GM23338 (cell line): ENCODE data around the gene TTC28. TPM values are rescaled to one million over a fixed set of nuclear protein-coding genes. Genes with fewer than 3 reads are reported as not detected.

Experiments
- ATAC-seq: fragments of 200-7000 bp; cut with Tn5 transposase; 3 replicates; pipeline ENCODE4 v1.9.1; 2020
- DNase-seq: peaks from one replicate; pipeline ENCODE4 v3.0.0-alpha.2; 2015; ENCODE audit warnings: low spot score
- H2AFZ ChIP-seq: fragments of 200-600 bp; sonication (generic); 2 replicates; pipeline ENCODE4 v1.8.0; 2016; ENCODE audit warnings: antibody characterized with exemption, mild to moderate bottlenecking, moderate library complexity
- H3F3A ChIP-seq: fragments of 200-600 bp; sonication (generic); replicated peaks from 2 replicates; pipeline ENCODE4 v1.8.0; 2017; ENCODE audit warnings: antibody characterized with exemption, mixed run types, low read depth
- H3K27ac ChIP-seq: fragments of 200-600 bp; sonication (generic); 2 replicates; pipeline ENCODE4 v1.6.1; 2016; ENCODE audit warnings: low read depth
- H3K27me3 ChIP-seq: fragments of 200-600 bp; sonication (generic); 2 replicates; pipeline ENCODE4 v1.8.0; 2016; ENCODE audit warnings: mild to moderate bottlenecking, mixed run types, moderate library complexity; ENCODE audit not compliant: insufficient read depth
- H3K36me3 ChIP-seq: fragments of 200-600 bp; sonication (generic); 2 replicates; pipeline ENCODE4 v1.8.0; 2016; ENCODE audit warnings: mild to moderate bottlenecking; ENCODE audit not compliant: insufficient read depth
- H3K4me1 ChIP-seq: fragments of 200-600 bp; sonication (generic); 2 replicates; pipeline ENCODE4 v1.8.0; 2016; ENCODE audit warnings: mild to moderate bottlenecking, moderate library complexity; ENCODE audit not compliant: insufficient read depth
- H3K4me2 ChIP-seq: fragments of 200-600 bp; sonication (generic); 2 replicates; pipeline ENCODE4 v1.7.1; 2017; ENCODE audit warnings: mixed run types
- H3K4me3 ChIP-seq: fragments of 200-600 bp; sonication (generic); 2 replicates; pipeline ENCODE4 v1.6.1; 2016; ENCODE audit warnings: mixed run types
- H3K79me2 ChIP-seq: fragments of 200-600 bp; sonication (generic); replicated peaks from 2 replicates; pipeline ENCODE4 v1.8.0; 2017; ENCODE audit warnings: mild to moderate bottlenecking; ENCODE audit not compliant: insufficient read depth
- H3K9me2 ChIP-seq: fragments of 200-600 bp; sonication (generic); 2 replicates; pipeline ENCODE4 v1.8.0; 2017; ENCODE audit not compliant: insufficient read depth
- H4K20me1 ChIP-seq: fragments of 200-600 bp; sonication (generic); replicated peaks from 2 replicates; pipeline ENCODE4 v1.8.0; 2017; ENCODE audit warnings: mild to moderate bottlenecking; ENCODE audit not compliant: insufficient read depth
- H3K27ac Mint-ChIP-seq: 2 replicates; pipeline ENCODE4 v1.8.0; 2020; ENCODE audit warnings: inconsistent platforms, mild to moderate bottlenecking, moderate library complexity, mixed read lengths
- H3K27me3 Mint-ChIP-seq: 3 replicates; pipeline ENCODE4 v1.8.0; 2022; ENCODE audit warnings: low read depth, mild to moderate bottlenecking, moderate library complexity, mixed read lengths, inconsistent platforms; ENCODE audit not compliant: insufficient read depth, poor library complexity
- H3K36me3 Mint-ChIP-seq: 3 replicates; pipeline ENCODE4 v1.8.0; 2021; ENCODE audit warnings: low read depth, mild to moderate bottlenecking, inconsistent platforms, moderate library complexity, mixed read lengths
- H3K4me1 Mint-ChIP-seq: 3 replicates; pipeline ENCODE4 v1.8.0; 2020; ENCODE audit warnings: mild to moderate bottlenecking, inconsistent platforms, mixed read lengths
- H3K4me3 Mint-ChIP-seq: 3 replicates; pipeline ENCODE4 v1.8.0; 2021; ENCODE audit warnings: moderate library complexity, mild to moderate bottlenecking, inconsistent platforms, mixed read lengths
- H3K9me3 Mint-ChIP-seq: 3 replicates; pipeline ENCODE4 v1.8.0; 2020; ENCODE audit warnings: moderate library complexity, mild to moderate bottlenecking, inconsistent platforms, mixed read lengths
- CREB1 ChIP-seq: fragments of 250-450 bp; sonication (Bioruptor Pico); IDR thresholded peaks from 2 replicates; pipeline ENCODE4 v1.5.0; 2020; ENCODE audit warnings: low read depth, mild to moderate bottlenecking, moderate library complexity
- EZH2 ChIP-seq: fragments of 200-600 bp; sonication (generic); IDR thresholded peaks from one replicate; pipeline ENCODE4 v1.8.0; 2017; ENCODE audit warnings: antibody characterized with exemption, mild to moderate bottlenecking, low read depth; ENCODE audit not compliant: unreplicated experiment
- JUNB ChIP-seq: IDR thresholded peaks from one replicate; pipeline ENCODE4 v1.6.1; 2016; ENCODE audit warnings: antibody characterized with exemption; ENCODE audit not compliant: unreplicated experiment
- POLR2AphosphoS5 ChIP-seq: IDR thresholded peaks from 2 replicates; pipeline ENCODE4 v1.6.1; 2016; ENCODE audit warnings: antibody characterized with exemption, low read depth
- ZNF462 ChIP-seq: fragments of 250-450 bp; sonication (Bioruptor Pico); IDR thresholded peaks from 2 replicates; pipeline ENCODE4 v1.5.0; 2020; ENCODE audit warnings: mild to moderate bottlenecking, moderate library complexity
- polyA plus RNA-seq: library from polyadenylated mRNA; unstranded; fragments of >200 nt; fragmentation: Nextera tagmentation; extraction: Ambion mirVana; gene quantifications from 2 replicates; pipeline ENCODE4 v1.2.1, GENCODE V29; 2016
- total RNA-seq: library from RNA; depleted of rRNA; stranded (reverse); fragments of >200 nt; shearing (Covaris generic); gene quantifications from 2 replicates; pipeline ENCODE4 v1.2.3, GENCODE V29; 2014

Gene TTC28
- total and polyA plus RNA-seq, 2 experiments from 2014 or later: 4.5 to 16.1 TPM

- Histone ChIP-seq H3K4me1 (peaks cover 12% of the 10 kb centered on the region; the same call in 1 of the 2 replicates), H3K36me3 (no peaks in the 10 kb centered on the region; the same call in 1 of the 2 replicates), H3K79me2 (no peaks in the 10 kb centered on the region), H3K27me3 (no peaks in the 10 kb centered on the region), H3K9me2 (no peaks in the 10 kb centered on the region), H3F3A (0 out of 2 replicates have a peak, but pooled peaks cover 8% of the 10 kb centered on the region), H3K4me2 (no peak overlapping the region), H3K4me3 (no peak overlapping the region), H2AFZ (no peak overlapping the region), H3K27ac (no peak overlapping the region), H4K20me1 (no peaks in the 10 kb centered on the region; the same call in 1 of the 2 replicates)
- TF ChIP-seq ZNF462: no peak
- no peak for TF ChIP-seq POLR2AphosphoS5
- Mint-ChIP-seq H3K4me3 (no peak overlapping the region), H3K4me1 (peaks cover 23% of the 10 kb centered on the region), H3K36me3 (peaks cover 6% of the 10 kb centered on the region; the same call in 1 of the 3 replicates), H3K27me3 (peaks cover 8% of the 10 kb centered on the region), H3K9me3 (no peaks in the 10 kb centered on the region), H3K27ac (no peak overlapping the region)
- DNase-seq (no peak), ATAC-seq (no peak)
Measured at GRCh38 chr22:27988704-27989103, 690.9 kb downstream of the TTC28 start.

- Histone ChIP-seq H3K4me1 (peaks cover 10% of the 10 kb centered on the region; the same call in 1 of the 2 replicates), H2AFZ (no peak overlapping the region), H3K9me2 (no peaks in the 10 kb centered on the region), H3K27me3 (no peaks in the 10 kb centered on the region), H3K27ac (0 out of 2 replicates have a peak overlapping the region, but pooled peaks have one; percentile 55), H3K79me2 (no peaks in the 10 kb centered on the region), H3K4me3 (no peak overlapping the region), H3F3A (0 out of 2 replicates have a peak, but pooled peaks cover 8% of the 10 kb centered on the region), H4K20me1 (no peaks in the 10 kb centered on the region; the same call in 1 of the 2 replicates), H3K4me2 (no peak overlapping the region), H3K36me3 (no peaks in the 10 kb centered on the region; the same call in 1 of the 2 replicates)
- H3K4me1 Mint-ChIP-seq: peaks cover 19% of the 10 kb centered on the region
- DNase-seq (no peak), ATAC-seq (no peak)
- H3K27ac Mint-ChIP-seq: no peak overlapping the region
- H3K4me3 Mint-ChIP-seq: no peak overlapping the region
- no peaks in the 10 kb centered on the region for H3K9me3 Mint-ChIP-seq
- H3K27me3 Mint-ChIP-seq: peaks cover 6% of the 10 kb centered on the region
- H3K36me3 Mint-ChIP-seq: peaks cover 6% of the 10 kb centered on the region; the same call in 2 of the 3 replicates
- TF ChIP-seq CREB1 (CRISPR knock-in tag) (no peak), JUNB (no peak), POLR2AphosphoS5 (no peak), EZH2 (no peak)
Measured at GRCh38 chr22:27987557-27987956, 692.1 kb downstream of the TTC28 start.
